Frontal cortex (tissue), 4 donors: ENCODE data around the gene OGN. TPM values are rescaled to one million over a fixed set of nuclear protein-coding genes. Genes with fewer than 3 reads are reported as not detected.
"Not testable (repeated sequence)": the region's sequence is repeated elsewhere in the genome, so short reads cannot be mapped to it uniquely, and the experiment has no call there.

Experiments
- DNase-seq, 2 donors: peaks; one replicate each; pipeline ENCODE4 v3.0.0; 2012; ENCODE audit warnings: low spot score in 2 of 2
- FAIRE-seq: peaks from 2 replicates; lab custom pipeline; 2012; peaks lifted over from hg19 to GRCh38; lab: Jason Lieb, UNC
- total RNA-seq: library from RNA; depleted of rRNA; stranded (reverse); fragments of >200 nt; gene quantifications from one replicate; pipeline ENCODE4 v1.2.3, GENCODE V29; 2014
- donor health status: control.
- donor health status: control.
- donor health status: control.

OGN gene, protein sequence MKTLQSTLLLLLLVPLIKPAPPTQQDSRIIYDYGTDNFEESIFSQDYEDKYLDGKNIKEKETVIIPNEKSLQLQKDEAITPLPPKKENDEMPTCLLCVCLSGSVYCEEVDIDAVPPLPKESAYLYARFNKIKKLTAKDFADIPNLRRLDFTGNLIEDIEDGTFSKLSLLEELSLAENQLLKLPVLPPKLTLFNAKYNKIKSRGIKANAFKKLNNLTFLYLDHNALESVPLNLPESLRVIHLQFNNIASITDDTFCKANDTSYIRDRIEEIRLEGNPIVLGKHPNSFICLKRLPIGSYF
- 17.5 TPM for total RNA-seq

DNA sequence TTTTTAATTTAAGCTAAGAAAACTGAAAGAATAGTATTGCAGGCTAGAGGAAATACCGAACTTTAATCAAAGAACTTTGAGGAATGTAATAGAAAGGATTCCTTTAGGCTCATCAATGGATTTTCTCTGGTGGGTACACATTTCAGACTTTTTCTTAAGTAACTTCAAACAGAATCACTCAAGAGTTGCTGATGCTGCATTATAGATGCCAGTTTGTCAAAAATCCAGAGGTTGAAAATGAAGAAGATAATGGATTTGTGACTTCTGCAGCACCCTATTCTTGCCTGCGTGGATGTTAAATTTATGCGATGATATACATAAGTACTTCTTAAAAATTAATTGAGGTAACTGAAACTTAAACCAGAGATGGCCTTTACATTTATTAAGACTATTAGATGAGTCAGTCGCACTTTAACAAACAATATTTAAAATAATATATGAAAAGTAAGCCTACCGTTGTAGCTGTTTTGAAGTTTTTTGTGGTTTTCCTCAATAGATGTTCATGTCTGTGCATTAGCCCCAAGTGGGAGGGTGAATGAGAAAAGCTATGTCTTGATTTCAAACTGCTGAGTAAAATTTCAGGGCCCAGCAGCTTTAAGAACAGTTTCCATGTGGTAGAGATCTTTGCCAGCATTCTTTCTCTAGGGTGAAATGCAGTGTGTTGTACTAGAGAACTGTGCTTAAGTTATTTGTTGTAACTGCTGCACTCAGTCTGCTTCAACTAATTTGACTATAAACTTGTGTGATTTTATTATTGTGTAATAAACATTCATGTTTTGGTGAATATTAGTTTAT is at the start of gene OGN:
TSS of gene OGN (minus strand) at position 537 of the 795 bp plus-strand sequence. CDS start 1,171 bp downstream, outside the sequence.
- no peak for DNase-seq
- no peak for FAIRE-seq

DNA sequence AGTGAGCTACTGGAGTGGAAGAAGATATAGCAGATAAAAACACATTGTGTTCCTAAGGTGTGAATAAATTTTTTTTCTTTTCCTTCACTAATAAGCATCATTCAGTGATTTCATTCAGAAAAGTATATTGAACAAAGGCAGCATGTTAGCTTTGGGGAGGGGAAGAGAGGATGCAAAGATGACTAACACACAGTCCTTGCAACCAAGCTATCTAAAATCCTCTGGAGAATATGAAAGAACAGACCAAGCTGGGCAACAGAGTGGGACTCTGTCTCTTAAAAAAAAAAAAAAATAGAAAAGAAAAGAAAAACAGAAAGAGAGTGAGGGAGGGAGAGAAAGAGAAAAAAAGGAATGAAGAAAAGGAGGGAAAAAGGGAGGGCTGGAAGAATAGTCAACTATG is 42.2 kb upstream of the OGN start:
- FAIRE-seq (no peak), DNase-seq (no peak)

DNA sequence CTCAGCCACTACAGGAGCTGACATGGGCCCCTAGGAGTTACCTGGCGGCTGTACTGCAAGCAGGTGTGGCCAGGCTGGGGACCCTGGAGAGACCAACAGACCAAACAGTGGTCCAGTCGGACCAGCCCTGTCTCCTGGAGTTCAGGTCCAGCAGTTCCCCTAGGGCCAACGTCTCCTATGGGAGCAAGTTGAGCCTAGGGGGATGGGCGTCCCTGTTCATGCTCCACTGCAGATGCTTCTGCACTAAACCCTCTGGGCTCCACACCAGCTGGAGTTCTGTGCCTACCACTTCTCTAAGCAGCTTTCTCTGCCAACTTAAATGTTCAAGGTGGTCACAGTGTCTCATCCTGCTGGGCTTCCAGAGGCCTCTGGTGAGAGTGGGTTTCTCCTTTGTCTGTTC is 40.5 kb upstream of the OGN start:
- FAIRE-seq: no peak
- no peak for DNase-seq

DNA sequence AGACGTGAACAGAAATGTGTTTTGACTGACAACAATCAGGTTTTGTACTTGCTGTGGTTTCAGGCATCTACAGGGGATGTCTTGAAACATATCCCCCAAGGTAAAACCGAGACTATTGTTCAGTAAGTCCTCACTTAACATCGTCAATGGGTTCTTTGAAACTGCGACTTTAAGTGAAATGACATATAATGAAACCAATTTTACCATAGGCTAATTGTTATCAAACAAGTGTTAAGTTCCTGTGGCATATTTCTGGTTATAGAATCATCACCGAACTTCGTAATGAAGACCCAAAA is 36.3 kb upstream of the OGN start:
- FAIRE-seq (no peak), DNase-seq (no peak)

DNA sequence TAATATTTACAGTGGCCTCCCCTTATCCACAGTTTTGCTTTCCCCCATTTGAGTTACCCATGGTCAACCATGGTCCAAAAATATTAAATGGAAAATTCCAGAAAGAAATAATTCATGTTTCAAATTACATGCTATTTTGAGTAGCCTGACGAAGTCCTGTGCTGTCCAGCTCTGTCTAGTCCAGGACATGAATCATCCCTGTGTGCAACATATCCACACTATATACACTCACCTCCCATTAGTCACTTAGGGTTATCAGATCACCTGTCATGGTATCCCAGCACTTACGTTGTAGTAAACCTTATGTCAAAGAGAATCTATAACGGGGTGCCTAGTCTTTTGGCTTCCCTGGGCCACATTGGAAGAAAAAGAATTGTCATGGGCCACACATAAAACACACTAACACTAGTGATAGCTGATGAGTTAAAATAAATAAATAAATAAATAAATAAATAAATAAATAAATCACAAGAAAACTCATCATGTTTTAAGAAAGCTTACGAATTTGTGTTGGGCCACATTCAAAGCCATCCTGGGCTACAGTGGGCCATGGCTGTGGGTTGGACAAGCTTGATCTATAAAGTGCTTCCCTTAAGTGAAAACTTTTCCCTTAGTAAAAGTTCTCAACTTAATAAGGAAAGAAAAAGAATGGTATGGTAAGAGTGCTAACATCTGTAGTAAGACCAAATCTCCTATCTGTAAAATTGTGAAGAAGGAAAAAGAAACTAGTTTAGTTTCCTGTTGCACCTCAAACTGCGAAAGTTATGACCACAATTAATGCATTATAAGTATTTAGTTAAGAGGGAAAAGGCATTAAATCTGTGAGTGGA is 35.8 kb upstream of the OGN start:
- FAIRE-seq (no peak), DNase-seq (no peak)

DNA sequence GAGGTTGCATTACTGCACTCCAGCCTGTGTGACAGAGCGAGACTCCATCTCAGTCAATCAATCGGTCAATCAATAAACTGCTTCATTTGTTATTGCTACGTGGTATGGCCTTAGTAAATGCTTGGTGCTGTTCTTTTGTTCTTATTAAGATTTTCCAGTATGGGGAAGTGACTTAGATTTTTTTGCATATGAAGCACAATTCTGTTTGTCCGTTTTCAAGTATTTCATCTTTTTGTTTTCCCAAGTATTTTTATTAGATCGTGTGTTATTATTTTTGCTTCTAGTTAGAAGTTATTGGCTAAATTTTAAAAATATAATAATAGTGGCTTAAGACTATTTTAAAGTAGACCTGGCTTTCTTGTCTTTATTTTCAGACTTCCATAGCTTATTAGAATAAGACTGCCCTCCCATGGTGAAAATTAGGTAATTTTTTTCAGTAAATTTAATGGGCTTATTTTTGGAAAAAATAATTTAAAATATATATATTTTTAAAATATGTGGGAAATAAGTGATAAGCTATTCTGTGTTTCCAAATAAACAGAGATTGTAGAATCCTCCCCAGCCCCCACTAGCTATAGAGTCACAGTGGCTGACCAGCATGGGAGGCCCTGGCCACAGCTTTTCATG is 34.6 kb upstream of the OGN start:
- FAIRE-seq: peak; percentile 96

DNA sequence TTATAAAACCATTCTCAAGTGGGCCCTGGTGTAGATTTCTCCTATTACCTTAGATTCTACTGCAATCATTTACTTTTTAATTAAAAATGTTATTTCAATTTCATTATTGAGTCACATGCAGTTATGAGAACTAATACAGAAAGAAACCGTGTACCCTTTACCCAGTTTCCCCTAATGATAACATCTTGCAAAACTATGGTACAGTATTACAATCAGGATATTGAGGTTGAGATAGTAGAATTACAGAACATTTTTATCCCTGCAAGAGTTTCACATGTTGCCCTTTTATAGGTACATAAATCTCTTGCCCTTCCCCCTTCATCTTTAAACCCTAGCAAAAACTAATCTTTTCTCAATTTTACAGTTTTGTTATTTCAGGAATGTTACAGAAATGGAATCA is 30.9 kb upstream of the OGN start:
- DNase-seq (no peak), FAIRE-seq (no peak)

More for the DNA sequence above, 34.6 kb upstream of the OGN start:
- no peak for DNase-seq

DNA sequence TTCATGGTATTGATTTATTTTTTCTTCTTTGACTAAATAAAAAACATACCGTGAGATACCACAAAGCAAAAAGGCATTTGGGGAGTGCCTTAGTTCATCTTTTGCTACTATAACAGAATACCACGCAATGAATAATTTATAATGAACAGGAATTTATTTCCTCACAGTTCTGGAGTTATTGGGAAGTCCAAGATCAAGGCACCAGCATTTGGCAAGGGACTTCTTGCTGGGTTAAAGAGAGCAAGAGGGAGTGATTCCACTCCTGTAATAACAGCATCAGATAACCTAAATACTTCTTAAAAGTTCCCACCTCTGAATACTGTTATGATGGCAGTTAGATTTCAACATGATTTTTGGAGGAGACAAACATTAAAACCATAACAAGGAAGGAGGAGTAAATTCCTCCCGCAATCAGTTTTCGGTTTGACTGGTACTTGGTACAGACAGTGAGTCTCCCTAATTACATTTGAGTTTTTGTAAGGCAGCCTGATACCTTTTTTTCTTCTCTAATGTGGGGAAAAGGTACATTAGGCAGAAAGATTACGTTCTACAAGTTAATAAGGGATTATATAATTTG is 28.7 kb upstream of the OGN start:
- FAIRE-seq (no peak), DNase-seq (no peak)

DNA sequence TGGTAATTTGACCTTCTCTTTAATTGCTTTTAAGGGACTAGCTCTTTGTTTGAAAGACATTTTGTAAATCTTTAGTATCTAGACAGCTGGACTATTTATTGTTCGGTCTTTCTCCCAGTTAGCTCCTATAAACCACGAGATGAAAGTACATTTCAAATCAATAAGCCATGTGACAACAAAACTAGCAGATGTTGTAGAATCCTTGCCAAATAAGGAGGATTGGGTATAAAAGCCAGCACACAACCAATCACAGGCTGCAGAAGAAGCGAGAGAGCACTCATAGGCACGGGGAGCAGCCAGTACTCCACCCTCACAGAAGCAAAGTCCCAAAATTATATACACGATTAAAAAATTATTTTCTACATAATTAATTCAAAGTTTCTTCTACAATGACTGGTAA is 28.0 kb upstream of the OGN start:
- DNase-seq: peak in 1 of 2 donors; percentile 2
- no peak for FAIRE-seq

DNA sequence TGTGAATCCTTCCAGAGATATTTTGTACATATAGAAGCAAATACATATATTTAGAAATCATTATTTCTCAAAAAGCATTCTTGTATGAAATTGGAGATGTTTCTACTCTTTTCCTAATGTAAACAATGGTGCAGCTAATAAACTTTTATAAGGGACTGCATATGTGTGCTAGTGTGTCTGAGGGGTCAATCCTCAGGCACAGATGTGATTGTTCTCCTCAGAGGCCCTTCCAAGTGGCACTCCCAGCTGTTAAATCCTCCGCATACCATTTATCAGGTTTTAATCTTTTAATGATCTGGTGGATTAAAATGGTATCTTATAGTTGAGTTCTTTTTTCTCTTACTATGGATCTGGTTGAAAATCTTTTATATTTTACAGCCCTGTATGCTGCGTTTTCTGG is 25.5 kb upstream of the OGN start:
- no peak for FAIRE-seq
- DNase-seq: no peak

DNA sequence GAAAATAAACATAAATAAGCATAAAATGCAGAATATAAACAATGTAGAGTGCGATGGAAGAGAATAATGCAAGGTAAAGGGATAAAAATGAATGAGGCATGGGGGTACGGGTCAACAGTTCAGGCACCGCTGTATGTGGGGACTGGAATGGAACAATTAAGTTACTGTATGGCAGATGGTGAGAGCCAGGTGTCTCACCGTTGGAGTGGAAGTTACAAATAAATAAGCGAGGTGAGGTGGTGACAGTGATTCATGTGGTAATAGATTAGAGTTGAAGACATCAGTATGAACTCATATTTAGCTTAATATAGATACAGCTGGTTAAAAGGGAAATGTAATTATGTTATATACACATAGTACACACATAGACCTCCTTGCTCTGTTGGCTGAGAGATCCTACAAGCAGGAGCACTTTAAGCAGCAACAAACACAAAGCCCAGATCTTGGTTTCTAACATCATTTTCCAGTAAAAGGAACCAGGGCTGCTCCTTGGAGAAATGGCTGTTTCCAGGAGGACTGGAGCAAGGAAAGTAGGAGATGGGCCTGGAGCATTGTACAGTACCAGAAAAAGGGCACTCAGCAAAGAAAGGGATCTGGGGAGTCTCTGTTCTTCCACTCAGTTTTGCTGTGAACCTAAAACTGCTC is 22.2 kb upstream of the OGN start:
- no peak for FAIRE-seq
- DNase-seq: no peak

DNA sequence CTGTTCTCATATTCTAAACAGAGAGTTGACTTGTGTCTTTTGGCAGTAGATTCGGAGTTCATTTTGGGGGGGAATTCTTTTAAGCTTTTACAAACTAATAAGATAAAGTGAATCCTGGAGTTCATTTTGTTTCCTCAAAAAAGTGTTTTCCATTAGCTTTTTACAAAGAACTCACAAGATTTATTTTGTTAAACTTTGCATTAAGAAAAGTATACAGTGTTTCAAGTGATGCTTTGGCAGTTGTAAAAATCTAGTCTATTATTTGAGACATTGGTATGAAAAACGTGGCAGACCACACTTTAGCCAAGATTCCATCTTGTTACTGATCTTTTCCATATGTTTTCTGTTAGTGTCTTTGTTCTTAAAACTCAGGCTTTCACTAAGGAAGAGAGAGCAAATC is 21.1 kb upstream of the OGN start:
- no peak for DNase-seq
- no peak for FAIRE-seq

DNA sequence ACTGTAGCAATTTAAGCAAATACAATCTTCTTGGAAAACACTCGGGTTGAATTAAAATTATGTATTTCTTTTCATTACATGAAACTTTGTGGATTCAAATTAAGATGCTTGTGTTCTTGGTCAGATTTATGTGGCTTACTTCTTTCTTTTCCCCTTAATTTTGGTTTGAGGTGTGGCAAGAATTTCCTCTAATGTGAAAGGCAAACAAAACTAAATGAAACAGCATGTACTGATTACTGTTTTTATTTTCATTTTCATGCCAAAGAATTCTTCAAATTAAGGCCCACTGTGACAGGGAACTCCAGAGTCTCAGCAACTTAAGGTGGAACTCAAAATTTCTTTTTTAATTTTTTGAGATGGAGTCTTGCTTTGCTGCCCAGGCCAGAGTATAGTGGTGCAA is 20.0 kb upstream of the OGN start, which contains the start of gene OMD:
TSS of gene OMD (minus strand) at position 132 of the 400 bp plus-strand sequence. CDS start 6,913 bp downstream, outside the sequence.
- DNase-seq (no peak), FAIRE-seq (no peak)

DNA sequence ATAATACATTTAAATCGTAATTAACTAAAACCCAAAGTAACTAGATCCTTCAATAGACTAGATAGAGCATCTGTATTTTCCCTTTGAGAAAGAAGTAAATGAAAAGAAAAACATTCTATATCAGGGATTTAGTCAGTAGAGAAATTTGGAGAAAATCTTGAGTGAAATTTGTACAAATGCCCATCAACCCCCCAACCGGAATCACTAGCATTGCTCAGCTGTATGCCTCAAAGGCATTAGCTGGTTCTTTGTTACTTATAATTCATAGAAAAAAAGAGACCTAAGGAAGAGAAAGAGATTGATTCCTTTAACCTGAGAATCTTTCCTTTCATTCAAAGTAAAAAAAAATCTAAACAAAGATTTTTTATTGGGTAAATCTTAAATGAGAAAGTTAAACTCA is 19.2 kb upstream of the OGN start:
- DNase-seq: no peak
- no peak for FAIRE-seq

DNA sequence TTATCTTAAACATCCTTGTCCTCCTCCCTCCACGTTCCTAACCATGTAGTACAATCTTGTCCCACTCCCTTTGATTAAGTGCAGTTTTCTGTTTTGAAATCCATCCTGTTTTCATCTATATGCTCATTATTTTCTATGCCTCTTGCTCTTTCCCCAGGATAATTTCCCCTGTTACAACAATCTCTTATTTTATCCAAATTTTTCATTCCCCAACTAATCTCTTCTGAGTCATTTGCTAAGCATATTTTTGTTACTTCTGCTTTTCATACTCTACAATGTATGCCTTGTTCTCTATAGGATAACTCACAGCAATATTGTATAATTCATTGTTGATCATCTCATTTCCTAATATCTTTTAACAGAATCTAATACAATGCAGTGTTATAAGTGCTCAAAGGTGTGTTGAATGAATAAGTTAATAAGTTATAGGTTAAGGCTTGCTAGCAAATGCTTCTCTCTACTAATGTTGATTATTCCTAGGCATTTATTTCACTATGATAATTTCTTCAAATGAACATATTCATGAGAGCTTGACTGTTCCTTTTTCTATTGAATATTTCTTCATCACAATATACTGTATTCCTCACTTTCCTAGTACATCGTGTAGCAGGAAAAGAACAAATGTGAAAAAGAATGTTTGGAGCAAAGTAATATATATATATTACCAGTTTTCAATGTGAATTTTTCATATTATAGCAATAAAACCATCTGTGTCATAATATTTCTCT is 18.4 kb upstream of the OGN start:
- DNase-seq: no peak
- FAIRE-seq: no peak

DNA sequence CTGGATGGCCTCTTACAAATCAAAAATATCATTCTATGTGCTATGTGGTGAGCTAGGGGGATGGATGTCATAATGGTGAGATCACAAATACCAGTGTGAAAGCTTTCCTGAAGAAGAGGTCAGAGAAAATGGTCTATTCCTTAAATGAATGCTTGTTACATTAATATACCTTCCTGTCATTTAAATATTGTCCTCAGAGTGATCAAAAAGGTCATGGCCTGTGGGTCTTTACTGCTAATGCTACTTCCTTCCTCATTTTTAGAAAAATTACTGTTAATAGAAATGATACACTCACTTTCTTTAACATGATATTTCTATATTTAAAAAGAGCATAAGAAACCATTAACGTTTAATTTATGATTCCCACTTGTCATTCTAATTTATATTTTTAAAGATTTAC is 10.2 kb upstream of the OGN start:
- FAIRE-seq (no peak), DNase-seq (no peak)

DNA sequence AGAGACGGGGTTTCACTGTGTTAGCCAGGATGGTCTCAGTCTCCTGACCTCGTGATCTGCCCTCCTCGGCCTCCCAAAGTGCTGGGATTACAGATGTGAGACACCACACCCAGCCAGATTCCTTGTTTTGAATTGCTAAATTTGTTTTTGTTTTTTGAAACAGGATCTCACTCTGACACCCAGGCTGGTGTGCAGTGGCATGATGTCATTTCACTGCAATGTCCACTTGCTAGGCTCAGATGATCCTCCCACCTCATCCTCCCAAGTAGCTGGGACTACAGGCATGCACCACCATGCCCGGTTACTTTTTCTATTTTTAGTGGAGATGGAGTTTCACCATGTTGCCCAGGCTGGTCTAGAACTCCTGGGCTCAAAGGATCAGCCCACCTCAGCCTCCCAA is 6.8 kb upstream of the OGN start:
- not testable (repeated sequence) for DNase-seq, FAIRE-seq

DNA sequence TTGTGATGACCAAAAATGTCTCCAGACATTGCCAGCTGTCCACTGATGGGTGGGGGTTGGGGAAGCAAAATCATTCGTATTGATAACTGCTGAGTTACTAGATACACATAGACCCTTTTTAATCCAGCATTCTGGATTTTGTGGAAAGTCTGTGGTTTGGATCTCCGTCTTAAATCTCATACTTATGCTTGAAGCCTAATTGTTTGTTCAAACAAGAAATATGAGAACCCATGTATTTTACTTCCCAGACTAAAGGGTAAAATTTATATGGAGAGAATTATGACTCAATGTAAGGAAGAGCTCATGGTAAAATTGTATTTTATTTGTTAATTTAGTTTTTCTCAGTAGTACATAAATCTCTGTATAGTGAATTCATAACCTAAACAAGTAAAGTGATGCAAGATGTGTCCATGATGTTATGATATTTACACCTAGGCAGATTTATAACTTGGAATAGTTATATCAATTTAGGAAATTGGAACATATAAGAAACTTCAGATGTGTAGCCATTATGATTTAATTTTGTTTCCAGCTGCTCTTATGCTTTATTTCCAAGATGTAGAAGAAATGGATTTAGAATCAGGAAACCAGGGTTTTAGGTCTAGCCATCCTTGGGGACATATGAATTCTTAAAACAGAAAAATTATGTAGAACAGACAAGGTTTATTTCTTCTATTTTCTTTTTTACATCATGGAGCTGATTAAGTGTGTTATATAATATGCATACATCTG is 4.5 kb upstream of the OGN start:
- no peak for DNase-seq
- FAIRE-seq: no peak
